Trophoblast cell (in vitro differentiated cells and primary cell): ENCODE measurements around the gene RGP1.

Experiments
- DNase-seq, 2 donors: peaks; one replicate each; pipeline ENCODE4 v3.0.0-alpha.2; 2016
- H2AFZ ChIP-seq: 2 replicates; pipeline ENCODE4 v1.6.1; 2013; ENCODE audit warnings: low read length, moderate library complexity, mild to moderate bottlenecking; ENCODE audit not compliant: insufficient read depth, poor library complexity
- H2AK5ac ChIP-seq: 2 replicates; pipeline ENCODE4 v1.6.1; 2013; ENCODE audit warnings: mild to moderate bottlenecking, low read length
- H2BK120ac ChIP-seq: 2 replicates; pipeline ENCODE4 v1.6.1; 2013; ENCODE audit warnings: low read length, mild to moderate bottlenecking, moderate library complexity; ENCODE audit not compliant: insufficient read depth, poor library complexity
- H2BK12ac ChIP-seq: 2 replicates; pipeline ENCODE4 v1.6.1; 2013; ENCODE audit warnings: mild to moderate bottlenecking, low read length, moderate library complexity
- H2BK5ac ChIP-seq: 2 replicates; pipeline ENCODE4 v1.6.1; 2013; ENCODE audit warnings: low read length, low read depth, moderate library complexity, mild to moderate bottlenecking; ENCODE audit not compliant: poor library complexity
- H3K14ac ChIP-seq: 2 replicates; pipeline ENCODE4 v1.6.1; 2013; ENCODE audit warnings: mild to moderate bottlenecking, low read length
- H3K18ac ChIP-seq: 2 replicates; pipeline ENCODE4 v1.6.1; 2013; ENCODE audit warnings: mild to moderate bottlenecking, low read length
- H3K23ac ChIP-seq: 2 replicates; pipeline ENCODE4 v1.6.1; 2013; ENCODE audit warnings: low read length
- H3K27ac ChIP-seq: 2 replicates; pipeline ENCODE4 v1.5.1; 2013; ENCODE audit warnings: low read depth, mild to moderate bottlenecking, inconsistent platforms, low read length, moderate library complexity
- H3K27me3 ChIP-seq: 2 replicates; pipeline ENCODE4 v1.6.1; 2013; ENCODE audit warnings: inconsistent platforms, mild to moderate bottlenecking, low read length, moderate library complexity; ENCODE audit not compliant: insufficient read depth
- H3K36me3 ChIP-seq, 2 experiments: 1 replicate in 1 of 2; 2 replicates in 1 of 2; pipeline ENCODE4 v1.6.1; 2013; ENCODE audit warnings: low read length in 2 of 2, mild to moderate bottlenecking in 2 of 2, moderate library complexity in 1 of 2; ENCODE audit not compliant: insufficient read depth in 2 of 2, control insufficient read depth in 1 of 2
- H3K4ac ChIP-seq: 2 replicates; pipeline ENCODE4 v1.6.1; 2013; ENCODE audit warnings: low read depth, mild to moderate bottlenecking, low read length, moderate library complexity
- H3K4me1 ChIP-seq, 2 experiments: 1 replicate in 1 of 2; 2 replicates in 1 of 2; pipeline ENCODE4 v1.6.1; 2013; ENCODE audit warnings: low read length in 2 of 2, mild to moderate bottlenecking in 2 of 2, moderate library complexity in 1 of 2; ENCODE audit not compliant: insufficient read depth in 2 of 2, control insufficient read depth in 1 of 2
- H3K4me2 ChIP-seq: 2 replicates; pipeline ENCODE4 v1.6.1; 2013; ENCODE audit warnings: inconsistent platforms, mild to moderate bottlenecking, low read length, moderate library complexity
- H3K4me3 ChIP-seq: 2 replicates; pipeline ENCODE4 v1.5.1; 2013; ENCODE audit warnings: mild to moderate bottlenecking, low read depth, low read length, inconsistent platforms
- H3K79me1 ChIP-seq: one replicate; pipeline ENCODE4 v1.6.1; 2013; ENCODE audit warnings: low read length
- H3K79me2 ChIP-seq: 2 replicates; pipeline ENCODE4 v1.6.1; 2013; ENCODE audit warnings: low read length, mild to moderate bottlenecking; ENCODE audit not compliant: control insufficient read depth, insufficient read depth, poor library complexity
- H3K9ac ChIP-seq: 2 replicates; pipeline ENCODE4 v1.6.1; 2013; ENCODE audit warnings: mild to moderate bottlenecking, low read length
- H3K9me3 ChIP-seq: 2 replicates; pipeline ENCODE4 v1.6.1; 2013; ENCODE audit warnings: low read depth, mild to moderate bottlenecking, control low read depth, inconsistent platforms, low read length; ENCODE audit not compliant: insufficient read depth
- H4K12ac ChIP-seq: 2 replicates; pipeline ENCODE4 v1.6.1; 2013; ENCODE audit warnings: low read depth, mild to moderate bottlenecking, low read length, moderate library complexity
- H4K8ac ChIP-seq: 2 replicates; pipeline ENCODE4 v1.6.1; 2013; ENCODE audit warnings: low read depth, mild to moderate bottlenecking, low read length, moderate library complexity
- H4K91ac ChIP-seq: one replicate; pipeline ENCODE4 v1.6.1; 2013; ENCODE audit warnings: low read depth, mild to moderate bottlenecking, low read length, moderate library complexity
- WGBS: extraction: QIAGEN DNeasy Blood & Tissue Kit; methylation state at CpG from one replicate; pipeline ENCODE4 v1.1.7; 2013; ENCODE audit warnings: missing lambda C conversion rate; ENCODE audit not compliant: insufficient read length, insufficient coverage; ENCODE audit errors: extremely low coverage; 5-methylcytosine and 5-hydroxymethylcytosine counted together

RGP1 gene

GRCh38 chr9:35793461-35793860, 44.4 kb downstream of the RGP1 start:
- no peaks in the 10 kb centered on the region for H3K9me3 ChIP-seq
- H3K4me1 ChIP-seq = peaks cover 14 to 28% of the 10 kb centered on the region in 2 experiments
- no CpG with 5 or more reads among the region's 2 CpGs for WGBS

GRCh38 chr9:35795695-35796094, 46.6 kb downstream of the RGP1 start:
- H2AK5ac ChIP-seq = no peak overlapping the region

More at GRCh38 chr9:35793461-35793860, 44.4 kb downstream of the RGP1 start:
- no peak overlapping the region for H4K12ac ChIP-seq
- no peak overlapping the region for H3K4me2 ChIP-seq
- H3K79me1 ChIP-seq = peaks cover 5% of the 10 kb centered on the region
- no peak overlapping the region for H3K4ac ChIP-seq
- H2AFZ ChIP-seq = no peak overlapping the region
- H3K18ac ChIP-seq = no peak overlapping the region
- H4K91ac ChIP-seq = no peak overlapping the region
- H2AK5ac ChIP-seq = no peak overlapping the region
- no peaks in the 10 kb centered on the region for H3K27me3 ChIP-seq
- no peaks in the 10 kb centered on the region for H3K79me2 ChIP-seq
- H4K8ac ChIP-seq = no peak overlapping the region
- H3K9ac ChIP-seq = no peak overlapping the region
- H3K27ac ChIP-seq = no peak overlapping the region
- no peak overlapping the region for H2BK5ac ChIP-seq
- H3K23ac ChIP-seq = no peak overlapping the region
- no peak overlapping the region for H3K14ac ChIP-seq
- no peaks in the 10 kb centered on the region for H3K36me3 ChIP-seq
- no peak overlapping the region for H3K4me3 ChIP-seq
- H2BK120ac ChIP-seq = no peak overlapping the region
- no peak for DNase-seq
- no peak overlapping the region for H2BK12ac ChIP-seq

GRCh38 chr9:35797311-35798109, 48.4 kb downstream of the RGP1 start:
- H3K36me3 ChIP-seq = peaks cover 2 to 3% of the 10 kb centered on the region in 2 experiments
- no peak overlapping the region for H3K23ac ChIP-seq
- WGBS = no CpG with 5 or more reads among the region's 6 CpGs
- no peak overlapping the region for H2BK120ac ChIP-seq
- H3K79me2 ChIP-seq = no peaks in the 10 kb centered on the region
- H3K18ac ChIP-seq = peak overlapping the region; percentile 26
- peaks cover 19 to 34% of the 10 kb centered on the region in 2 experiments for H3K4me1 ChIP-seq
- H3K4ac ChIP-seq = no peak overlapping the region
- DNase-seq = no peak
- no peaks in the 10 kb centered on the region for H3K27me3 ChIP-seq
- peaks cover 2% of the 10 kb centered on the region for H3K79me1 ChIP-seq
- no peak overlapping the region for H4K91ac ChIP-seq
- H3K4me2 ChIP-seq = no peak overlapping the region
- peak overlapping the region; percentile 82 for H2AK5ac ChIP-seq
- no peak overlapping the region for H3K4me3 ChIP-seq
- H2AFZ ChIP-seq = no peak overlapping the region
- no peak overlapping the region for H4K12ac ChIP-seq
- no peak overlapping the region for H3K9ac ChIP-seq
- H2BK12ac ChIP-seq = peak overlapping the region; percentile 66
- H4K8ac ChIP-seq = peak overlapping the region; percentile 18
- no peak overlapping the region for H2BK5ac ChIP-seq
- H3K14ac ChIP-seq = no peak overlapping the region
- peaks cover 2% of the 10 kb centered on the region for H3K9me3 ChIP-seq
- no peak overlapping the region for H3K27ac ChIP-seq

More at GRCh38 chr9:35795695-35796094, 46.6 kb downstream of the RGP1 start:
- Histone ChIP-seq H3K4me2 (no peak overlapping the region), H3K36me3 (peaks cover 0 to 2% of the 10 kb centered on the region in 2 experiments), H3K9me3 (peaks cover under 1% of the 10 kb centered on the region), H3K18ac (no peak overlapping the region), H2BK12ac (no peak overlapping the region), H3K79me1 (peaks cover 5% of the 10 kb centered on the region), H2BK5ac (no peak overlapping the region), H2BK120ac (no peak overlapping the region), H3K27ac (no peak overlapping the region), H3K4me3 (no peak overlapping the region), H3K27me3 (no peaks in the 10 kb centered on the region), H2AFZ (no peak overlapping the region), H3K23ac (no peak overlapping the region), H3K14ac (no peak overlapping the region), H4K12ac (no peak overlapping the region), H3K9ac (no peak overlapping the region), H3K4me1 (peaks cover 19 to 34% of the 10 kb centered on the region in 2 experiments), H4K8ac (no peak overlapping the region), H3K4ac (no peak overlapping the region), H4K91ac (no peak overlapping the region), H3K79me2 (no peaks in the 10 kb centered on the region)
- no peak for DNase-seq

- peak; percentile 34 to 48 for DNase-seq
- Histone ChIP-seq H3K79me2 (no peaks in the 10 kb centered on the region), H3K14ac (no peak overlapping the region), H4K91ac (no peak overlapping the region), H4K8ac (no peak overlapping the region), H3K27ac (peak overlapping the region; percentile 7), H3K4me3 (no peak overlapping the region), H2AK5ac (no peak overlapping the region), H2BK5ac (no peak overlapping the region), H2AFZ (no peak overlapping the region), H3K4ac (no peak overlapping the region), H3K9ac (no peak overlapping the region), H3K4me1 (peaks cover 15 to 25% of the 10 kb centered on the region in 2 experiments), H3K18ac (no peak overlapping the region), H3K23ac (no peak overlapping the region), H2BK120ac (peak overlapping the region; percentile 1), H3K9me3 (peaks cover 2% of the 10 kb centered on the region), H3K4me2 (peak overlapping the region; percentile 8), H3K36me3 (peaks cover 3% of the 10 kb centered on the region in 2 experiments), H3K79me1 (peaks cover 2% of the 10 kb centered on the region), H3K27me3 (no peaks in the 10 kb centered on the region), H4K12ac (no peak overlapping the region), H2BK12ac (no peak overlapping the region)
- no CpG with 5 or more reads among the region's 4 CpGs for WGBS
Measured at GRCh38 chr9:35798658-35799374, 49.7 kb downstream of the RGP1 start.
